Hippocampal formation (tissue), 2 donors: ENCODE measurements around the gene ARL2.

Experiments used
- DNase-seq, 2 donors: peaks; one replicate each; lab custom pipeline; 2025; lab: John Stamatoyannopoulos, UW

Gene ARL2

DNA sequence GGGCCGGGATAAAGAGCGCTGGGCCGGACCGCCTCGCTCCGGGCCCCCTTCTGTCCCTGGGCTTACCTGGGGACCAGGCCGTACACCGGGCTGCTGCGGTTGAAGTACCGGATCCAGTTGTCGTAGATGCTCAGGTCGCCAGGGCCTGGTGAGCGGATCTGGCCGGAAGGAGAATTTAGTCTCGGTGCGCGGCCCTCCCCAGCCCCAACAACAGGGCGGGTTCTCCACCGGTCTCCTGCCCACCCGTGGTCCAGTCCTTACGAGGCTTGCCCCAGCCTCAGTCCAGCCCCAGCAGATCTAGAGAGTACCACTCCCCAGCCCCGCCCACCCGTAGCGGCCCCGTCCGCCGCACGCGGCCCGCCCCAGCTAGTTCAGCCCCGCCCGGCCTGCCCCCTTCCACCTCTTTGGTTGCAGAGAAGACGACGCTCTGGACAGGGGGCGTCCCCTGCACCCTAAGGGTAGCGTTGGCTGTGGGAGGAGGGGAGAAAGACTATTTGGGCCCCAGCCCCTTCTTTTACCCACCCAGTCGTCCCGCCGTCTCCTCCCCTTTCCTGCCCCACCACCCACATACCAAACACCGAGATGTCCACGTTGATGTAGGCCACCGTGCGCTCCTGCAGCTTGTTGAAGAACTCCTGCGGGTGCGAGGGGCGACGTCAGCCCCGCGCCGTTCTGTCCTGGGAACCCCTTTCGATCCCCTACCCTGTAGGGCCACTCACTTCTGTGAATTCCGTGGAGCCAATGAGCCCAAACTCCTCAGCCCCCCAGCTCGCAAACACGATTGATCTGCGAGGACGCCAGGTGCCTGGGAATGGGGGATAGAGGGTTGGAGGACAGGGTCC lies 33.8 kb downstream of the ARL2 start:
- DNase-seq, result no peak

DNA sequence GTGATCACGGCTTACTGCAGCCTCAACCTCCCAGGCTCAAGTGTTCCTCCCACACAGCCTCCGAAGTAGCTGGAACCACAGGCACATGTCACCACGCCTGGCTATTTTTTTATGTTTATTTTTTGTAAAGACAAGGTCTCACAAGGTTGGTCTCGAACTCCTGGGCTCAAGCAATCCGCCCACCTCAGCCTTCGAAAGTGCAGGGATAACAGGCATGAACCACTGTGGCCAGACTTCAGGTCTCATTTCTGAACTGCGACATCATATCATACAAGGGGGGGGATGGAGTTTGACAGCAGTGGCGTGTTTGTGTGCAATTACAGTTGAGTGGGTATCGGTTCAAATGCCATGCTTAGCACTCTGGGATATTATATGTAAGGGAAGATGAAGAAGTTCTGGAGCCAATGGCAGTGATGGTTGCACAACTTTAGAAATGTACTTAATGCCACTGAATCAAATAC lies 37.5 kb downstream of the ARL2 start:
- DNase-seq, result no peak

DNA sequence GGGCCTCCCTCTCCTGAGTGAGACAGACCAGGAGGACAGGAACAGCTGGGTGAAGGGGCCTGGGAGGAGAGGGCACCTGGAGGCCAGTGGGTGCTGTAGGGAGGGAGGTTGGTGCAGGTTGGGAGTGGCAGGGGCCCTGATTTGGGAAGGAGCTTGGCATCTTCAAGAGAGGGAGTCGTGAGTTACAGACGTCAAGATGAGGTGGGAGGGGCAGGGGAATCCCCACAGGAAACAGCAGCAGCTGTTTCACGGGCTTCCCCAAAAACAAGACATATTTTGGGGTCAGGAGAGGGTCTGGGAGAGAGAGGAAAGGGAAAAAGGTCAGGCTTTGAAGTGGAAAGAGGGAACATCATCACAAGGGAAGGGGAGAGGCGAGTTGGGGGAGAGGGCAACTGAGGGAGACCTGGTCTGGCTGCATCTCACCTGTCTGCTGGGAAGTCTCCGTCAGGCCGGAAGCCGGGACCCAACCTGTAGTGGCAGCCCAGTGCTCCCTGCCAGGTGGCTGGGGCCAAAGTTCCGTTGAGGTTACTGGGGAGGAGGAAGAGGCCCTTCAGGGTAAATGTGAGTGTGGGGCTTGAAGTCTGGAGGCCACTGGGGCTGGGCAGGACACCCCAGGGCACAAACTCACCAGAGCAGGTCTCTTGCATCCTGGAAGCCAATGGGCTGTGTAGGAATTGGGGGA lies 40.0 kb downstream of the ARL2 start:
- DNase-seq, result no peak

DNA sequence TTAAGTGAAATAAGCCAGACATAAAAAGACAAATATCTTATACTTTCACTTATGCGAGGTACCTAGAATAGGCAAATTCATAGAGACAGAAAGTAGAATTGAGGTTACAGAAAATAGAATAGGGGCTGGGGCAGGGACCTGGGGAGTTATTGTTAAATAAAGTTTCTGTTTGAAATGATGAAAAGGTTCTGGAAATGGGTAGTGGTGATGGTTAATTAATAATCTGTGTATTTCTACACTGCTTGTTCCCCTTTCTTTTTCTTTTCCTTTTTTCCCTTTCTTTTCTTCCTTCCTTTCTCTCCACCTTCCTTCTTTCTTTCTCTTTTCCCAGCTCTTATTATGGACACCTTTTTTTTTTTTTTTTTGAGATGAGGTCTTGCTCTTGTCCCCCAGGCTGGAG lies 41.6 kb downstream of the ARL2 start:
- no peak for DNase-seq

DNA sequence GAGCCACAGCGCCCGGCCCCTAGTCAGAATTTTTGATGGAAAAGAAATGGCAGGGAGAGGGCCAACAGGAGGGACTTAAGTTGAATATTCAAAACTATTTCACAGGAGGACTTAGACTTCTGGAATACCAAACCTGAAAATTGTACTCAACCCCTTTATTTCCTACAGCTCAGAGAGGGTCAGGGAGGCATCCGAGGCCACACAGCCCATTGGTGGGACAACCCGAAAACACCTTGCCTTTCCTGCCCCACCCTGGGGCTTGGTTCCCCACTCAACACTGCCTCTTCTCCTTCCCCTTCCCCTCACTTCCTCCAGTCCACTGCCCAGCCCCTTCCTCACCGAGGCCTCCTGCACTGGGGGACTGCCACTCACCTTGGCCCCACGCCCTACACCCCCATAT lies 43.0 kb downstream of the ARL2 start:
- no peak for DNase-seq

DNA sequence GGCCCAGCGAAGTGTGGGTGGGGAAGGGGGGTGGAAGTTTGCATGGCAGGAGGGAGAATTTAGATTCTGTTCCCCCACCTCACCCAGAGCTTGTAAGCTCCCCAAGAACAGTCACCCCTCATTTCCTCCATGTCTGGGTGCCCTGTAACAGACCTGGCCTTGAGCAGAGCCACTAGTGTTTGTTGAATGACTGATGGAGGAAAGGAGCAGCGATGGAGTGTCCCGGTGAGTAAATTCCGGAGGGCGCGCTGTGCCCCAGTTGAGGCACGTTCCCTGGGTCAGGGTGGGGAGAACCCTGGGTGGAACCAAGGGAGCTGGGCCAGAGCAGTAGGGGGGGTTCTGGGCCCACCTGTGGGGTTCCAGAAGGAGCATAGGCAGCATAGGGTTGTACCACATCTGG lies 43.6 kb downstream of the ARL2 start:
- no peak for DNase-seq

DNA sequence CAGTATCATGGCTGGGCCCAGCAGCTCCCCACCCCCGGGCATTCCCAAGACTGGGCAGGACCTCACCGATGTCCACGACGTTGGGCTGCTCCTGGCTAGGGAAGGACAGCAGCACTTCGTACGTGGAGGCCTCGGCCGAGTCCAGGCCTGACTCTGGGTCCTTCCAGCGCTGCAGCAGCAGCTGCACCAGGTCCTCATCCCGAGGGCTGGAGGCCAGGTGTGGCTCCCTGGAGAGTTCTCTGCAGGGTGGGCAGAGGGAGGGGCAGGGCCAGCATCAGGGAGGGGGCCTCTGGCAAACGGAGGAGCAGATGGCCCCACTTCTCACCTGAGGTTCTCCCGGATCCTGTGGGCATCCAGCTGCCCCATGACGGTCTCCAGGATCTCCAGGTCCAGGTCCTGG lies 44.1 kb downstream of the ARL2 start:
- DNase-seq, result no peak

DNA sequence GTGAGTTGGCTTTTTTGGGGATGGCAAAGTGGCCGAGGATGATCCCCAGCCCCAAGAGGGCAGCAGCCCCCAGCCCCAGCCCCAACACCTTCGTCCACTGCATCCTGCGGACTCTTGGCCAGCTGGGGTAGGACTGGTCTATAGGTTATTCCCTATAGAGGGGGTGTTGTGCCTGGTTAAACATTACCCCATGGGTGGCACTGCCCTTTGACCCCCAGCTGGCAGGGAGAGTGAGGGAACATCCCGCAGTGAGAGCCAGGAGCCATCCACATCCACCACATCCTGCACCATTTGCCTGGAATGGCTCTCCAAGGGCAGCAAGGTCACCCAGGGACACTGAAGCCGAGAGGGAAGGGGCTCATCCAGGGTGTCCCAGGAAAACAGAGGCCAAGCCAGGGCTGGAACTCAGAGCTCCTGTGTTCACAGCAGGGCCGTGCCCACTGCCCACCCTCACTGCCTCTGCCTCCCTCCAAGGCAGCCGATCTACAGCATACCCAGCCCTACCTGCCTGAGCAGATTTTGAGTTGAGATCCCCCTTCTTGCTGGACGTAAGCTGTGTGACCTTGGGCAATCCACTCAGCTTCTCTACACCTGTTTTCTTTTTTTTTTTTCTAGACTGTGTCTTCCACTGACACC lies 44.6 kb downstream of the ARL2 start, which contains the start of gene NAALADL1:
NAALADL1 (minus strand) TSS at position 135 of the 636 bp plus-strand sequence; CDS start at position 103, 32 bp downstream.
- no peak for DNase-seq

DNA sequence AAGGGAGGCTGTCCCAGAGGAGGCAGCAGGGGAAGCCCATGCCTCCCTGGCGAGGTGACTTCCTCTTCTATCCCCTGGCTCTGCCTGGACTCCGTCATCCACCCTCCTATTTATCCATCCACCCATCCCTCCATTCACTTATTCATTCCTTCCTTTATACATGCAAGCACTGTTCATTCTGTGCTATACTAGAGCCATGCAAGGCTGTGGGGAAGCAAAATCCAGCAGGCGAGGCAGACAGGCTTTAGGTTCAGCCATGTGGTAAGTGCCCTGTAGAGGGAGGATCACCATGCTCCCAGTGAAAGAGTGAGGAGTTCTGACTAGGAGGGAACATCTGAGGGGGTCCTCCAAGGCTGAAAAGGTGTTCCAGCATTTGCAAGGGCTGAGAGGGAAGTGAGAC lies 45.6 kb downstream of the ARL2 start:
- no peak for DNase-seq

DNA sequence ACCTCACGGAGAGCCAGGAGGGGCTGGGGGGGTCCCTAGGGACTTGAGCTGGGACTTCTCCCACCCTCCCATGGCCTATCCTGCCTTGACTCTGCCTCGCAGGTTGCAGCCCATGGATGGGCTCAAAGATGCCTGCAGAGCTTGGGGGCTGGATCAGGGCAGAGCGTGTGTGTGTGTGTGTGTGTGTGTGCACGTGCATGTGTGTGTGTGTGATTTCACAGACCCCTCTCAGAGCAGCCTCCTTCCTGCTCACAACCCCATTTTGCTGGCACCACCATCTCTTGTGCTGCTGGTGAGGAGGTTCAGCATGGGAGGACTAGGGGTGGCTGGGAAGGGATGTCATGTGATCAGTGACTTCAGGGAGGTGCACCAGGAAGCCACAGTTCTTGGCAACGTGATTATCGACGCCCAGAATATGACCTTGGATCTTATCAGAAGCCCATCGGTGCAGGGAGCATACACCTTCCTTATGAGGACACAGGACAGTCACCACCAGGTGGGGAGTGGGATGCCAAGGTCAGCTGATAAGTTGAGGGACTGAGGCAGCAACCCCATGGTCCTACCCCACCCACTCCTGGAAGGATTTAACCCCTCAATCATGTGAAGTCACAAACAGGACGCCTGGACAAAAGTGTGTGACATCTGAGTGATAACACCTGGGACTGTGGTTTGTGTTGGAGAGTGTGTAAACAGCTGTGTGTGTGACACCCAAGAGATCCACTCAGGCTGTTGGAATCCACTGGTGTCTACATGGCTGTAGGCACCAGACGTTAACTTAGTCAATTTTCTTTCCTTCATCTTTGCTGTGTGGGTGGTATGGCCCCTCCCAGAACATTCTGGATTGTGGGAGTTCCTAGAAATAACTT lies 46.2 kb downstream of the ARL2 start:
- DNase-seq, result no peak

DNA sequence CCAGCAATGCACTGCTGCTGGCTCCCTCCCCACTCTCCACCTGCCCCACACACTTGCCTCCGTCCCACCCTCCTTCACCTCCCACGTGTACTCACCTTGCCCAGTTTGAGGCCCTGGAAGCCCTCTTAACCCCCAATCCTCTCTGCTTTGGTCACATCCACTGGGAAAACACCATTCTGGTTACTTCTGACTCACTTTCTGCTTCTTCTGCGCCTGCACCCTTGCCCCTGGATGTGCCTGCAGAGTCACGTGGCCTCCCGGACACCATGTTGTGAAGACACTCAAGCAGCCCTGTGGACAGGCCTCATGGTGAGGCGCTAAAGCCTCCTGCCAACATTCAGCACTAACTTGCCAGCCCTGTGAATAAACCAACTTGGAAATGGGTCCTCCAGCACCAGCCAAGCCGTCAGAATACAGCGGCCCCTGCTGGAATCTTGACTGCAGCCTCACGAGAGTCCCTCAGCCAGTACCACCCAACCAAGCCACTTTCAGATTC lies 47.0 kb downstream of the ARL2 start:
- no peak for DNase-seq

DNA sequence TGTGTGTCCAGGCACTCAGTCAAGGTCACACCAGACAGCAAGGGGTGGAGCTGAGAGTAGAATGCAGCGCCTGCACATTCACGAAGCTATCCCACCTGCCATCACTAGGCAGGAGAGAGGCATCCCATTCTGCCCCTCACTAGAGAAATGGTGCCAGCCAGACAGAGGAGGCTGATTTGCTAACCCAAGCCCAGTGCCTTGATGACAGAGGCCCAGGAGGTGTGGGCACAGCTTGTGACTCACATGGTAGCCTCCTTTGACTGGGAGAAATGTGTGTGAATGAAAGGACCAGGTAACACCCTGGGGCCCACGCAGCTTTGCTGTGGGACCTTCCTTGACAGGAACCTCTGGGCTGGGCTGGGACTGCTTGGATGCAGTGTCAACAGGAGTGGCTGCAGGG lies 49.6 kb downstream of the ARL2 start:
- DNase-seq, result no peak

DNA sequence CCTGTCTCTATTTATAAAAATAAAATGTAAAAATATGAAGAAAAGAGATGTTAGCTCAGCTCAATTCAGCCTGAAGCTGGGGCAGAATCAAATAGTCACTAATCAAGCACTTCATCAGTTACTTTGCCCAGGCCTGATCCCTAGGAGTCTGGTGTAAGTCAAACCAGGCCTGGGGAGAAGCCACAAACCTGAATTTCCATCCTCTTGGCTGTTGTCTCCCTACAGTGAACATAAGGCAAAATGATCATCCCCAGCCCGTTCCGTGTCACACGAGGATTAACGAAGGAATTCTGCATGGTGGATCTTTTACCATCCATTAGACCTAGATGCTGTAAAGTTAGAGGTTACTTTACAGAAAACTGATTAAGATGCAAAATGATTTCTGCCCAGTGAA lies 50.9 kb downstream of the ARL2 start:
- no peak for DNase-seq

DNA sequence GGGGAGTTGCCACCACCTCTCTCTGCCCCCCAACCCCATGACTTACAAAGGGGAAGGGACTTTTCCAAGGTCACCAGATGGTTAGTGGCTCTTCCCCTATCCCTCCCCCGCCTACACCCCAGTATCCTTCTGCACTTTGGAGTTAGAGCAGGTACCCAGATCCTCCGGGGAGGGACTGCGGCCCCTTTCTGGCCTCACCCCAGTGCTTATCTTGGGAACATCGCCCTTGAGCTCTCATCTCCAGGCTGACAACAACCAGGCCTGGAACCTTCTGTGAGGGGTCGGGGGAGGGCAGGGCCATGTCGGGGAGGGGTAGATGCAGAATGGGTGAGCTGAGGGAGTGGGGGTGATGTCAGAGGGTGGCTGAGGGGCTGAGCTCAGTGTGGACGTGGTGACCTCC lies 51.9 kb downstream of the ARL2 start:
- DNase-seq, result no peak

DNA sequence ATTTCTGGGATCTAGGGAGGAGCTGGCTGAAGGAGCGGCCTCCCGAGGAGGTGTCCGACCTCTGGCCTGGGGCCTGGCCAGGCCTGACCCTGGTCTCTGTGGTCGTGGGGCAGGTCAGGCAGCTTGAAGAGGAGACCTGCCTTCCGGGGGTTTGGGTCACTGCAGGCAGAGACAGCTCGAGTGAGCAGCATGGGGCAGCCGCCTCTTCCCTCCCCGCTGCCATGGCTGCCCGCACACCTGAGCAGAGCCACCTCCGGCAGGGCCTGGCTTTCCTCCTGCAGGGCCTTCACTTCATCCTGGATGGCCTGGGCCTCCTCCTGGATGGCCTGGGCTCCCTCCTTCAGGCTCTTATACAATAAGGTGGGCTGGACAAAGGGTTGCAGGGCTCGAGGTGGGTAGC lies 52.4 kb downstream of the ARL2 start:
- DNase-seq, result no peak

DNA sequence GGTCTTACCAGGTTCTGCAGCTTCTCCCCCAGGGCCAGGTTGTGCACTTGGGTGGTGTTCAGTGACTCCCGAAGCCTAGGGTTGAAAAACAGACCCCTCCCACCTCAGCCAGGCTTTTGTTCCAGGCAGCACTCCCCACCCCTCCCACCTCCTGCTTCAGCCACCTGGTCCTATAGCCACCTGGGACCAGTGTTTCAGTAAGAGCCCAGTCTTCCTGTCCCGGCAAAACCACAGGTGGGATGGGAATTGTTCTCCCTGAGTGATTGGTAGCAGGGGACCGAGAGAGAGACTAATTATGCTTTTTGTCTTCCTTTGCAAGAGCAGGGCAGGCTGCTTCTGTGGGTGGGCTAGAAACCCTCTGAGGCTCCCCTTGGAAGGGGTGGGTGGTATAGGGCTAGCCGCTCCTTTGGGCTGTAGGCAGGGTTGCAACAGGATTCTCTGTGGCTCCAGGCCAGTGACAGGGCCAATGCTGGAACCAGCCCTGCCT lies 52.9 kb downstream of the ARL2 start:
- DNase-seq, result no peak

DNA sequence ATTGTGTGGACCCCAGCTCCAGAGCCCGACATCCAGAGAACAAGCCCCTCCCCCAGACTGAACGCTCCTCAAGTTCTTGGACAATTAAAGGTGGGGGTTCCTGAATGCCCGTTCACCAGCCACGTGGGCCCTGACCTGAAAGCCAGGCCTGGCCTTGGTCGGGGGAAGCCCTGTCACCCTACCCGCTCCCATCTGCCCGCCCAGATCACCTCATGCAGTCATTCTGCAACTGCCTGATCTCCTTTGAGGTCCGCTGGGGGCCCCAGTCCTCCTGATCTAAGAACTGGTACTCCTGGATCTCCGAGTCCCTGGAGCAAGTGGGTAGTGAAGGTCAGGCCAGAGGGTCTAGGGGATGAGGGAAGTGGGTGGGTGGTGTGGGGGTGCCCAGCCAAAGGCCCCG lies 53.5 kb downstream of the ARL2 start:
- DNase-seq, result no peak

DNA sequence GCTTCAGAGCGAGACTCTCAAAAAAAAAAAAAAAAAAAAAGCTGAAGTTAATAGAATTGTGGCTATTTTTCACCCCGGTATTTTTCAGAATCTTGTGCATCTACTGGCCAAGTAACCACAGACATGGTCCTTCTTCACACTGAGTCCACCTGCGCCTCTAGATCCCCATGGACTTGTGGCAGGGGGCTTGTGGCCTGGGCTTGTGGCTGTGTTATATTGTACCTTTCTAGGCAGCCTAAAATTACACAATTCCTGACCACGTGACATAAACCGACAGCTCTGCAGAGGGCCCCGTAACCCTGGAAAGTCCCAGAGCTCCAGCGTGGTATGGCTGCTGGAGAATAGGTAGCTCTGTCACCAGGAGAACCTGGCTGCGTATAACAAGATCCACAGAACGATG lies 55.3 kb downstream of the ARL2 start:
- no peak for DNase-seq
